Liver (tissue), 3 donors: ENCODE measurements around the gene CLIC3.

Experiments
- CTCF ChIP-seq: fragments of 150-350 bp; IDR thresholded peaks from 2 replicates; pipeline ENCODE4 v1.5.1; 2017; ENCODE audit warnings: improper control_type of control experiment, low read depth, low read length; ENCODE audit not compliant: missing input control
- GABPA ChIP-seq, 2 donors: IDR thresholded peaks in 1 of 2; conservative IDR thresholded peaks in 1 of 2; 2 replicates each; pipeline ENCODE4 v1.6.1; 2016; ENCODE audit warnings: antibody characterized with exemption in 2 of 2, mild to moderate bottlenecking in 1 of 2, moderate library complexity in 1 of 2
- MAX ChIP-seq: IDR thresholded peaks from 2 replicates; pipeline ENCODE4 v1.6.1; 2016; ENCODE audit warnings: antibody characterized with exemption
- ZBTB33 ChIP-seq: IDR thresholded peaks from 2 replicates; pipeline ENCODE4 v1.6.1; 2016; ENCODE audit warnings: antibody characterized with exemption
- donor health status: healthy.
- donor health status: healthy.

GRCh38 chr9:136962163-136962562 lies 34.2 kb downstream of the CLIC3 start:
- TF ChIP-seq CTCF (no peak), GABPA (IDR thresholded peaks at IDR 0.05 in 1 of 2, conservative IDR thresholded peaks at IDR 0.05 in 1 of 2) (no peak), ZBTB33 (no peak), MAX (no peak)
